WTC11 (cell line): ENCODE results near the gene ADGB. TPM values are rescaled to one million over a fixed set of nuclear protein-coding genes. Genes with fewer than 3 reads are reported as not detected.

Experiments used
- ATAC-seq: fragments of 200-7000 bp; cut with Tn5 transposase; 2 replicates; pipeline ENCODE4 v1.10.0; 2021; ENCODE audit warnings: mild to moderate bottlenecking, moderate library complexity
- CTCF ChIA-PET: fragments of 300-600 bp; sonication (Branson Sonifier 250); formaldehyde crosslinking; loops from one replicate; lab custom pipeline; 2021; ENCODE audit warnings: antibody characterized with exemption; lab: Charles Lee
- POLR2A ChIA-PET: fragments of 350-600 bp; sonication (Branson Sonifier 250); formaldehyde crosslinking; loops from one replicate; lab custom pipeline; 2021; ENCODE audit warnings: antibody characterized with exemption; lab: Charles Lee
- DNase-seq: peaks from one replicate; pipeline ENCODE4 v3.0.0; 2021; ENCODE audit warnings: low spot score
- H3K27ac Mint-ChIP-seq: 2 replicates; pipeline ENCODE4 v1.8.0; 2021; ENCODE audit warnings: mixed read lengths
- H3K27me3 Mint-ChIP-seq: 2 replicates; pipeline ENCODE4 v1.8.0; 2021; ENCODE audit warnings: low read depth, mild to moderate bottlenecking, moderate library complexity, mixed read lengths
- H3K36me3 Mint-ChIP-seq: 2 replicates; pipeline ENCODE4 v1.8.0; 2021; ENCODE audit warnings: mixed read lengths
- H3K4me1 Mint-ChIP-seq: 2 replicates; pipeline ENCODE4 v1.8.0; 2022; ENCODE audit warnings: mixed read lengths
- H3K4me3 Mint-ChIP-seq: 2 replicates; pipeline ENCODE4 v1.8.0; 2021; ENCODE audit warnings: mild to moderate bottlenecking, moderate library complexity, mixed read lengths
- H3K9me3 Mint-ChIP-seq: 2 replicates; pipeline ENCODE4 v1.8.0; 2021; ENCODE audit warnings: mixed read lengths
- AR ChIP-seq: fragments of 250-450 bp; sonication (Bioruptor Pico); IDR thresholded peaks from 2 replicates; pipeline ENCODE4 v1.9.0; 2021; ENCODE audit warnings: mild to moderate bottlenecking
- ATF1 ChIP-seq: sonication (generic); formaldehyde crosslinking; IDR thresholded peaks from 2 replicates; pipeline ENCODE4 v1.8.1; 2023; ENCODE audit warnings: mild to moderate bottlenecking, moderate library complexity, missing genetic modification reagents
- ATF3 ChIP-seq: sonication (generic); formaldehyde crosslinking; conservative IDR thresholded peaks from 2 replicates; pipeline ENCODE4 v1.8.1; 2022; ENCODE audit warnings: mild to moderate bottlenecking, missing genetic modification reagents
- ATF6 ChIP-seq: sonication (generic); formaldehyde crosslinking; IDR thresholded peaks from 2 replicates; pipeline ENCODE4 v1.8.1; 2023; ENCODE audit warnings: mild to moderate bottlenecking, missing genetic modification reagents
- CREM ChIP-seq: sonication (generic); formaldehyde crosslinking; IDR thresholded peaks from 2 replicates; pipeline ENCODE4 v1.8.1; 2022; ENCODE audit warnings: mild to moderate bottlenecking, missing genetic modification reagents, moderate library complexity
- MXD4 ChIP-seq: fragments of 250-450 bp; sonication (Bioruptor Pico); IDR thresholded peaks from 2 replicates; pipeline ENCODE4 v1.8.0; 2021; ENCODE audit warnings: mild to moderate bottlenecking, moderate library complexity, borderline replicate concordance
- NFE2L1 ChIP-seq: sonication (generic); formaldehyde crosslinking; IDR thresholded peaks from 2 replicates; pipeline ENCODE4 v1.8.1; 2023; ENCODE audit warnings: missing genetic modification reagents
- NR1H2 ChIP-seq: sonication (generic); formaldehyde crosslinking; IDR thresholded peaks from 2 replicates; pipeline ENCODE4 v1.9.0; 2021; ENCODE audit warnings: mild to moderate bottlenecking, moderate library complexity, missing genetic modification reagents
- PRDM15 ChIP-seq: sonication (generic); formaldehyde crosslinking; IDR thresholded peaks from 2 replicates; pipeline ENCODE4 v1.8.0; 2022; ENCODE audit warnings: missing genetic modification reagents
- PRRX2 ChIP-seq: fragments of 250-450 bp; sonication (Bioruptor Pico); IDR thresholded peaks from 2 replicates; pipeline ENCODE4 v1.8.0; 2021; ENCODE audit warnings: mild to moderate bottlenecking
- RELA ChIP-seq: sonication (generic); formaldehyde crosslinking; IDR thresholded peaks from 2 replicates; pipeline ENCODE4 v1.8.1; 2022; ENCODE audit warnings: missing genetic modification reagents, mild to moderate bottlenecking, borderline replicate concordance
- SOX15 ChIP-seq: fragments of 250-450 bp; sonication (Bioruptor Pico); IDR thresholded peaks from 2 replicates; pipeline ENCODE4 v1.9.0; 2021; ENCODE audit warnings: mild to moderate bottlenecking
- STAT6 ChIP-seq: sonication (generic); formaldehyde crosslinking; conservative IDR thresholded peaks from 2 replicates; pipeline ENCODE4 v1.8.1; 2023; ENCODE audit warnings: mild to moderate bottlenecking, low read depth, missing genetic modification reagents, moderate library complexity
- TP53 ChIP-seq: sonication (generic); formaldehyde crosslinking; IDR thresholded peaks from 2 replicates; pipeline ENCODE4 v1.8.1; 2023; ENCODE audit warnings: mild to moderate bottlenecking, missing genetic modification reagents
- ZNF232 ChIP-seq: sonication (generic); formaldehyde crosslinking; IDR thresholded peaks from 2 replicates; pipeline ENCODE4 v1.8.0; 2022; ENCODE audit warnings: mild to moderate bottlenecking, missing genetic modification reagents
- ZNF416 ChIP-seq: fragments of 250-450 bp; sonication (Bioruptor Pico); IDR thresholded peaks from 2 replicates; pipeline ENCODE4 v1.9.0; 2021; ENCODE audit warnings: mild to moderate bottlenecking, inconsistent platforms
- ZNF532 ChIP-seq: fragments of 250-450 bp; sonication (Bioruptor Pico); IDR thresholded peaks from 2 replicates; pipeline ENCODE4 v1.9.0; 2021; ENCODE audit warnings: mild to moderate bottlenecking, borderline replicate concordance
- total RNA-seq: library from RNA; stranded (reverse); gene quantifications from 3 replicates; pipeline ENCODE4 v1.2.3, GENCODE V29; 2021

Gene ADGB
- total RNA-seq, 1 experiment from 2014 or later = not detected

- no peak for ATAC-seq
- H3K9me3 Mint-ChIP-seq = peaks cover 11% of the 10 kb centered on the region
- H3K27me3 Mint-ChIP-seq = no peaks in the 10 kb centered on the region; the same call in 1 of the 2 replicates
- H3K4me3 Mint-ChIP-seq = no peak overlapping the region
- POLR2A ChIA-PET = no interaction called here
- H3K4me1 Mint-ChIP-seq = peaks cover 2% of the 10 kb centered on the region; the same call in 1 of the 2 replicates
- TF ChIP-seq ZNF232 = no peak
- no peak for TF ChIP-seq NFE2L1 (CRISPR knock-in tag)
- TF ChIP-seq SOX15 (CRISPR knock-in tag) = no peak
- no peak for TF ChIP-seq PRDM15 (CRISPR knock-in tag)
- TF ChIP-seq PRRX2 (CRISPR knock-in tag) = no peak
- no peak for TF ChIP-seq ZNF416 (CRISPR knock-in tag)
- TF ChIP-seq, all 79 proteins: peak for 0
- H3K36me3 Mint-ChIP-seq = peaks cover 6% of the 10 kb centered on the region
- CTCF ChIA-PET = no interaction called here
- no peak for DNase-seq
- H3K27ac Mint-ChIP-seq = no peak overlapping the region
Measured at GRCh38 chr6:146840216-146840615, 241.4 kb downstream of the ADGB start.

GRCh38 chr6:146840641-146841040 is 241.9 kb downstream of the ADGB start:
- CTCF ChIA-PET = no interaction called here
- peaks cover 14% of the 10 kb centered on the region for H3K9me3 Mint-ChIP-seq
- DNase-seq (no peak), ATAC-seq (no peak)
- peaks cover 2% of the 10 kb centered on the region; the same call in 1 of the 2 replicates for H3K4me1 Mint-ChIP-seq
- peaks cover 9% of the 10 kb centered on the region for H3K36me3 Mint-ChIP-seq
- no peak overlapping the region for H3K4me3 Mint-ChIP-seq
- no peaks in the 10 kb centered on the region; the same call in 1 of the 2 replicates for H3K27me3 Mint-ChIP-seq
- POLR2A ChIA-PET = no interaction called here
- no peak overlapping the region for H3K27ac Mint-ChIP-seq
- TF ChIP-seq CREM (CRISPR knock-in tag) (no peak), ZNF532 (no peak), ATF3 (CRISPR knock-in tag) (no peak), MXD4 (CRISPR knock-in tag) (no peak), ATF1 (CRISPR knock-in tag) (no peak), RELA (CRISPR knock-in tag) (no peak), AR (CRISPR knock-in tag) (no peak), NR1H2 (CRISPR knock-in tag) (no peak), ATF6 (CRISPR knock-in tag) (no peak), STAT6 (CRISPR knock-in tag) (no peak), TP53 (no peak)
